Raji (cell line): Measurements from ENCODE around the gene ESR2.

Experiments
- POLR2A ChIP-seq: IDR thresholded peaks from 2 replicates; pipeline ENCODE4 v1.6.1; 2011; ENCODE audit warnings: low read depth, low read length, control low read depth; ENCODE audit not compliant: insufficient read depth

ESR2 gene

DNA sequence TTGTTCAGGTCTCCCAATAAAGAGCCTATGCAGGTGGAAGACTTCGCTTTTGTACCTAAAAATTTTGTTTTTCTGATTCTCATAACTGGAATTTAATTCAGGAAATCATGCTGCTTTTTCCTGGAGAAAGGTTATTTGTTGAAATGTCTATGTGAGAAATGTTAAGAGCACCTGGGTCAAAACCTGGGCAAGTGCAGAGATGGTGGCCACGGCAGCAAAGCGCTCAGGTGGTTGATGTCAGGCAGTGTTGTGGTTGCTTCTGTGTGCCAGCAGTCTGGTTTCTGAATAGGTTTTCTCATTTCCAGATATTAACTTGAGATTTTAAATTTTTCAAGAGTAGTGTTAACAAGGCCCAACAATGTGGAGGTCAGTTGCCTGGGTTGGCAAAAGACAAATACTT lies 96.2 kb downstream of the ESR2 start:
- TF ChIP-seq POLR2A = no peak

DNA sequence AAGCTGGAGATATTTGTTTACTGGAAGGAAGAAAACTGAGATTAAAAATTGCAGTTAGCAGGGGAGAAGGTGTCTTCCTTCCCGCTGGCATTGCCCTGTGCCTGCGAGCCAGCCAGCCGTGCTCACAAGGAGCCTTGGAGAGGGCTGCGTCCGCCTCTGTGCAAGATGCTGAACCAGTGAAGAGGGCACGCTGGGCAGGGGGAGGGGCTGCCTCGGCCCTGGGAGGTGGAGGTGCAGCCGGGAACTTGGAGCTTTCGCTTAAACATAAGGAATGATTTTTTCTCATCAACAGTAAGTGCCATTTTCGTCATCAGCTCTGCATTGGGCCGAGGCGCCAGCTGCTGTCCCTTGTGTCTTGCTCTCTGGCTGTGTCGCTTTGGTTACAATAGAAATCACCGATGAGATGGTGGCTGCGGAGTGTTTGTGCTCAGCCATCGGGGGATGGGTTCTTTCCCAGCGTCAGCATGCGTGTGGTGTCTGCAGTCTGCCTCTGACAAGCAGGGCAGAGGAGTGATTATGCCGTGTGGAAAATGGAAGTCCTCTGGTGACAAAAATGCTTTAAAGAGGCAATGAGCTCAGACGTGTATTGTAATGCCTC lies 97.3 kb downstream of the ESR2 start:
- no peak for TF ChIP-seq POLR2A

DNA sequence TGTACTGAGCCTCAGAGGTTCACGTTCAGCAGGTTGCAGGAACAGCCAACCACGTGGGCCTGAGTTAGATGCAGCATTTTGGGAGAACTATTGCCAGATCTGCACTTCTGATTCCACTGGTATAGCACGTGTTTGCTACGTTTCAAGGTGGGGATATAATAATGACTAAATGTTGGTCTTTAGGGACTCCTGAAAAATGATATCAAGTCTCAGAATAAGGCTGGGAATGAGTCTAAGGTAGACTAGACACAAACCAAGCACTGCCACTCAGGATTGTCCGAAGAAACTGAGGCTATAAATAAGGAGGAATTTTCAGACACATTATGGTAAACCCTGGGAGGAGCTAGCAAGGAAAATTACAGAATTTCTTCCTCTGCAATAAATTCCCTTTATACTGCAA lies 98.1 kb downstream of the ESR2 start:
- TF ChIP-seq POLR2A = no peak

- no peak for TF ChIP-seq POLR2A
Observed at GRCh38 chr14:64195199-64195598, 99.0 kb downstream of the ESR2 start.

GRCh38 chr14:64194404-64194803 lies 99.8 kb downstream of the ESR2 start:
- TF ChIP-seq POLR2A = no peak

DNA sequence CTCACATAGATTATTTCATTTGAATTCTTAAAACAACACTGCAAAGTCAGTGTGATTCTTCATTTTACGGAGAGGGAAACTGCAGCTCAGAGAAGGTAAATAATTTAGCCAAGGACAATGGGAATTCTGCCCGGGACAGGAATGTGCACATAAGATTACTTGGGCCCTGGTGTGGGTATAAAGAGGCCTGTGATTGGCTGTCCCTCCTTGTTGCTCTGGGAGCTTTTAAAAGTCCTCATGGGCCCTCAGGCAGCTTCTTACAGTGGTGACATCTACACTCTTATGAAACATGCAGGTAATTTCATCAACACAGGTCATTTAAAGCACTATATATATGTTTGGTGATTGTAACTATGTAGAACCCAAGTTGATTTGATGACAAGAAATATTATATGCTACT lies 100.3 kb downstream of the ESR2 start:
- no peak for TF ChIP-seq POLR2A

DNA sequence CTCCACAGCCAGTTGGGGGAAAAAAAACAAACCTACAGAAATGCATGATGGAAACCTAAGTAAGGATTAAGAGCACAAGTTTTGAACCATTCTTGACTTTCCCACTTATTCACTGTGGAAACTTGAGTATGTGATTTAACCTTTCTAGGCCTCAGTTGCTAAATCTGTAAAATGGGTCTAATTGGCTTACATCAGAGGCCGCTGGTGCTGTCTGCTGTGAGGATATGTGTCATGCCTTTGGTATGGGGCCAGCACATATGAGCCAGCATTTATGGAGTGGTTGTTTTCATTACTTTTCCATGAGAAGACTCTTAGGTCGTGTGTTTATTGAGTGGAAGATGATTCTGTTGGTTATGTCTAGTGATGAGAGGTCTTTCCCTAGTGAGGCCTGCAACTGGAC lies 102.4 kb downstream of the ESR2 start:
- no peak for TF ChIP-seq POLR2A

- TF ChIP-seq POLR2A = no peak
Observed at GRCh38 chr14:64190974-64191502, 103.1 kb downstream of the ESR2 start.

GRCh38 chr14:64187331-64187730 lies 106.8 kb downstream of the ESR2 start:
- TF ChIP-seq POLR2A = no peak

GRCh38 chr14:64186231-64187129 lies 107.7 kb downstream of the ESR2 start:
- no peak for TF ChIP-seq POLR2A

- TF ChIP-seq POLR2A = no peak
Observed at GRCh38 chr14:64185184-64185583, 109.0 kb downstream of the ESR2 start.

DNA sequence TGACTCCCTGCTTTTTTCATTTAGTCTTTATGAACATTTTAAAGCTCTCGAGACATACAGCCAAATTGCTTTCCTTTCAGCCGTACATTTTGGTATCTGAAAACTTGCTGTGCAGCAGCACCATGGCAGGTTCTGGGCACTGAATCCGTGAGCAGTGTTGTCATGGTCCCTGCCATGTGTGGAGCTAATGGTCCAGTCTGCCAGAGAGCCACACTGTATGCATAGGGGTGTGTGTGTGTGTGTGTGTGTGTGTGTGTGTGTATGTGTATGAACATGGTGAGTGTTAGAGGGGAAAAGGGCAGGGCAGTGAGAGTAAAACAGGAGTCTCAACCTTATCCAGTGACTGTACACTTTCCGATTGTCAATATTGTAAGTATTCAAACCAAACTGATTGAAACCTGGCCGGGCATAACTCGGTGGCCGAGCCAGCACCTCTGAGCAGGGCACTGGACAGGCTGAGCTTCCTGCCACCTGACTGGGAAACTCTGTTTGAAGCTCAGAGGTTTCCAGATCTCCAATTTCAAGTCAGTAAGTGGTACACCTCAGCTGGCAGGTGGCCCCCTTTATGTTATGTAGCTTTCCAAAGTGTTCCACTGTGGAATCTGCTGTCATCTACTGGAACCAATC lies 110.0 kb downstream of the ESR2 start:
- no peak for TF ChIP-seq POLR2A

DNA sequence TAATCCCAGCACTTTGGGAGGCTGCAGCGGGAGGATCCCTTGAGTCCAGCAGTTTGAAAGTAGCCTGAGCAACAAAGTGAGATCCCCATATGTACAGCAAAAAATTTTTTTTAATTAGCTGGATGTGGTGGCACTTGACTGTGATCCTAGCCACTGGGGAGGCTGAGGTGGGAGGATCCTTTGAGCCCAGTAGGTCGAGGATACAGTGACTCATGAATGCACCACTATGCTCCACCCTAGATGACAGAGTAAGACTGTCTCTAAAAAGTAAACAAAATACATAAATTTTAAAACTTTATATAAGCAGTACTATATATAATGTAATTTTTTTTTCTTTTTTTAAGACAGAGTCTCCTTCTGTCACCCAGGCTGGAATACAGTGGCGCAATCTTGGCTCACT lies 115.4 kb downstream of the ESR2 start:
- TF ChIP-seq POLR2A = no peak

DNA sequence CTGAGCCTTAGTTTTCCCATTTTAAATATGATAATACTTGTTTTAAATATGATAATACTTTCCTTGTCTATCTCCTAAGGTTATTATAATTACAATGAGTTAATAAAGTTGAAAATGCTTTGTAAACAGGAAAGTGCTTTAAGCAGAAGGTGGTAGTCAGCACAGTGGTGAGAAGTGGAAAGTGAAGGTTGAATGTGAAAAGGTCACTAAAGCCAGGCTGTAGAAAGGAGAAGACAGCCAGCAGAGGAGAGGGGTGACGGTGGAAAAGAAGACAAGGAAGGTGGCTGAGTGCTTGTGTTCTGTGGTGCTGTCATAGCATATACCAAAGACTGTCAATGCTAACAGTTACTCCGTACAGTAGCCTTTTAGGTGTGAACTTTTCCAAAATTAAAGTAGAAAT lies 117.8 kb downstream of the ESR2 start:
- no peak for TF ChIP-seq POLR2A

DNA sequence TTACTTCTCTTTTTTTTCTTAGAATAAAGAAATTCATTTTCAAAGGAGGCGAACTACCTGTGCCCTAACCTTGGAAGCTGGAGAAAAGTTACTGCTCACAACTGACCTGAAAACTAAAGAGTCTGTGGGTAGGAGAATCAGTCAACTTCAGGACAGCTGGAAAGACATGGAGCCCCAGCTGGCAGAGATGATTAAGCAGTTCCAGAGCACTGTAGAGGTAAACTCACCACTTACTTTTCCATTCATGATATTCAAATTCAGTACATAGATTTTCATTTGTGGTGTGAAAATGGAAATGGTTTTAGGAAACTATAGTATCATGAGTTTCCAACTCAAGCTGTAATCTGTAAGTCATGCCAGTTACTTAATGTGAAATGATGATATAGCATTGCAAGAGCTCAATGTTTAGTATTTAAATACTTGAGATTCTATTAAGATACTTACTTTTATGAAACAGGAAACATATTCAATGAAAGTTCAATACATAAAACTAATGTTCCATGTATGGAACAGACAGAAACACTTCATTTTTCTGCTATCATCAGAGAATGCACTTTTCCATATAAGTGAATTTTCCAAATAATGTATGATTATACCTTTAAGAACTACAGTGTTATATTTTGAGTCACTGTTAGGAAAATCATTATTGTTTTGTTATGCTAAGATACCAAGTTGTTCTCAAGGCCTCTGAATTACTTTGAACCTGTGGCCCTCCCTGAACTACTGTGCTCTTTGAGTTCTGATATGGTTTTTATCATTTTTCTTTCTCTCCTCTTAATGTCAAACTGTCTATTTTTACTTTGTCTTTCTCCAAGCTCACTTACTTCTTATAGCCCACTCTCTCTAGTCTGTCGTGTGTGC lies 119.0 kb downstream of the ESR2 start:
- TF ChIP-seq POLR2A = no peak
